GM23338 (cell line): ENCODE results near the gene STX10.

Source experiments
- ZNF114 ChIP-seq: fragments of 250-450 bp; sonication (Bioruptor Pico); IDR thresholded peaks from 2 replicates; pipeline ENCODE4 v1.5.0; 2020; ENCODE audit warnings: mild to moderate bottlenecking, moderate library complexity
- TF ChIP-seq, protein P1 (sequence below), 2 experiments: fragments of 200-600 bp in 1 of 2; sonication (generic) in 1 of 2; conservative IDR thresholded peaks; 2 replicates each; pipeline versions ENCODE4 v1.5.1 to v1.6.1; 2016 to 2017; ENCODE audit warnings: antibody characterized with exemption in 2 of 2, low read depth in 2 of 2, mild to moderate bottlenecking in 2 of 2, moderate library complexity in 1 of 2
- TF ChIP-seq, protein P2 (sequence below): IDR thresholded peaks from 2 replicates; pipeline ENCODE4 v1.6.1; 2016; ENCODE audit warnings: antibody characterized with exemption
- TF ChIP-seq, protein P3 (sequence below): IDR thresholded peaks from one replicate; pipeline ENCODE4 v1.6.1; 2018; ENCODE audit warnings: antibody characterized with exemption; ENCODE audit not compliant: unreplicated experiment

DNA sequence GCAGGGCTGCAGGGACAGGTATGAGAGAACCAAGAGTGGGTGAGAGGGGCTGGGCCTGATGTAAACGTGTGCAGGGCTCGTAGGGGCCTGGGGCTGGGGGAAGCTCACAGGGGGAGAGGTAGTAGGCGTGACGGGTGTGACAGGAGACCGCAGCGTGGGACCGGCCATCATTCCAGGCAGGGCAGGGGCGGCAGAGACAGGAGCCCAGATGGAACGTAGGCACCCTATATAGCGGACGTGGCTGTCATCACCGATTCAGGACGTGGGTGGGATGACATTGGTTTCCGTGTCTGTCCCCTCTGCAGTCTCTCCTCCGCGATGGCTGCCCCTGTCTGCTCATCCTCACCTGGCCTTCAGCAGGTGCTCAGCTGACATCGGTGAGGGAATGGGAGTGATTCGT, 48.5 kb upstream of the STX10 start:
- no peak for TF ChIP-seq ZNF114
- TF ChIP-seq, protein P1, sequence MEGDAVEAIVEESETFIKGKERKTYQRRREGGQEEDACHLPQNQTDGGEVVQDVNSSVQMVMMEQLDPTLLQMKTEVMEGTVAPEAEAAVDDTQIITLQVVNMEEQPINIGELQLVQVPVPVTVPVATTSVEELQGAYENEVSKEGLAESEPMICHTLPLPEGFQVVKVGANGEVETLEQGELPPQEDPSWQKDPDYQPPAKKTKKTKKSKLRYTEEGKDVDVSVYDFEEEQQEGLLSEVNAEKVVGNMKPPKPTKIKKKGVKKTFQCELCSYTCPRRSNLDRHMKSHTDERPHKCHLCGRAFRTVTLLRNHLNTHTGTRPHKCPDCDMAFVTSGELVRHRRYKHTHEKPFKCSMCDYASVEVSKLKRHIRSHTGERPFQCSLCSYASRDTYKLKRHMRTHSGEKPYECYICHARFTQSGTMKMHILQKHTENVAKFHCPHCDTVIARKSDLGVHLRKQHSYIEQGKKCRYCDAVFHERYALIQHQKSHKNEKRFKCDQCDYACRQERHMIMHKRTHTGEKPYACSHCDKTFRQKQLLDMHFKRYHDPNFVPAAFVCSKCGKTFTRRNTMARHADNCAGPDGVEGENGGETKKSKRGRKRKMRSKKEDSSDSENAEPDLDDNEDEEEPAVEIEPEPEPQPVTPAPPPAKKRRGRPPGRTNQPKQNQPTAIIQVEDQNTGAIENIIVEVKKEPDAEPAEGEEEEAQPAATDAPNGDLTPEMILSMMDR (conservative IDR thresholded peaks at IDR 0.05; ENCODE audit: low read depth in 2 of 2), result no peak
- TF ChIP-seq, protein P2, sequence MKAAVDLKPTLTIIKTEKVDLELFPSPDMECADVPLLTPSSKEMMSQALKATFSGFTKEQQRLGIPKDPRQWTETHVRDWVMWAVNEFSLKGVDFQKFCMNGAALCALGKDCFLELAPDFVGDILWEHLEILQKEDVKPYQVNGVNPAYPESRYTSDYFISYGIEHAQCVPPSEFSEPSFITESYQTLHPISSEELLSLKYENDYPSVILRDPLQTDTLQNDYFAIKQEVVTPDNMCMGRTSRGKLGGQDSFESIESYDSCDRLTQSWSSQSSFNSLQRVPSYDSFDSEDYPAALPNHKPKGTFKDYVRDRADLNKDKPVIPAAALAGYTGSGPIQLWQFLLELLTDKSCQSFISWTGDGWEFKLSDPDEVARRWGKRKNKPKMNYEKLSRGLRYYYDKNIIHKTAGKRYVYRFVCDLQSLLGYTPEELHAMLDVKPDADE, result no peak
- TF ChIP-seq, protein P3, sequence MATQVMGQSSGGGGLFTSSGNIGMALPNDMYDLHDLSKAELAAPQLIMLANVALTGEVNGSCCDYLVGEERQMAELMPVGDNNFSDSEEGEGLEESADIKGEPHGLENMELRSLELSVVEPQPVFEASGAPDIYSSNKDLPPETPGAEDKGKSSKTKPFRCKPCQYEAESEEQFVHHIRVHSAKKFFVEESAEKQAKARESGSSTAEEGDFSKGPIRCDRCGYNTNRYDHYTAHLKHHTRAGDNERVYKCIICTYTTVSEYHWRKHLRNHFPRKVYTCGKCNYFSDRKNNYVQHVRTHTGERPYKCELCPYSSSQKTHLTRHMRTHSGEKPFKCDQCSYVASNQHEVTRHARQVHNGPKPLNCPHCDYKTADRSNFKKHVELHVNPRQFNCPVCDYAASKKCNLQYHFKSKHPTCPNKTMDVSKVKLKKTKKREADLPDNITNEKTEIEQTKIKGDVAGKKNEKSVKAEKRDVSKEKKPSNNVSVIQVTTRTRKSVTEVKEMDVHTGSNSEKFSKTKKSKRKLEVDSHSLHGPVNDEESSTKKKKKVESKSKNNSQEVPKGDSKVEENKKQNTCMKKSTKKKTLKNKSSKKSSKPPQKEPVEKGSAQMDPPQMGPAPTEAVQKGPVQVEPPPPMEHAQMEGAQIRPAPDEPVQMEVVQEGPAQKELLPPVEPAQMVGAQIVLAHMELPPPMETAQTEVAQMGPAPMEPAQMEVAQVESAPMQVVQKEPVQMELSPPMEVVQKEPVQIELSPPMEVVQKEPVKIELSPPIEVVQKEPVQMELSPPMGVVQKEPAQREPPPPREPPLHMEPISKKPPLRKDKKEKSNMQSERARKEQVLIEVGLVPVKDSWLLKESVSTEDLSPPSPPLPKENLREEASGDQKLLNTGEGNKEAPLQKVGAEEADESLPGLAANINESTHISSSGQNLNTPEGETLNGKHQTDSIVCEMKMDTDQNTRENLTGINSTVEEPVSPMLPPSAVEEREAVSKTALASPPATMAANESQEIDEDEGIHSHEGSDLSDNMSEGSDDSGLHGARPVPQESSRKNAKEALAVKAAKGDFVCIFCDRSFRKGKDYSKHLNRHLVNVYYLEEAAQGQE, result no peak
